Astrocyte of the spinal cord (primary cell): Measurements from ENCODE around the gene LTC4S.

Experiments
- DNase-seq: peaks from one replicate; pipeline ENCODE4 v3.0.0; 2011; ENCODE audit warnings: low read depth, low spot score
- H3K4me3 ChIP-seq: 2 replicates; pipeline ENCODE4 v1.5.1; 2011; ENCODE audit warnings: low read depth, mild to moderate bottlenecking, low read length, moderate library complexity
- in situ Hi-C: cut with HindIII; loops from 2 replicates; pipeline ENCODE4 v1.10.0; 2017; ENCODE audit warnings: low sequenced_read_pairs
- TF ChIP-seq, protein P1 (sequence below): IDR thresholded peaks from 2 replicates; pipeline ENCODE4 v1.5.1; 2012; ENCODE audit warnings: low read depth, mild to moderate bottlenecking, low read length, inconsistent platforms

The LTC4S gene

GRCh38 chr5:179798771-179799643 is 5.2 kb downstream of the LTC4S start:
- H3K4me3 ChIP-seq: no peak overlapping the region
- DNase-seq: no peak
- in situ Hi-C loops: no loop called here
- TF ChIP-seq, protein P1, sequence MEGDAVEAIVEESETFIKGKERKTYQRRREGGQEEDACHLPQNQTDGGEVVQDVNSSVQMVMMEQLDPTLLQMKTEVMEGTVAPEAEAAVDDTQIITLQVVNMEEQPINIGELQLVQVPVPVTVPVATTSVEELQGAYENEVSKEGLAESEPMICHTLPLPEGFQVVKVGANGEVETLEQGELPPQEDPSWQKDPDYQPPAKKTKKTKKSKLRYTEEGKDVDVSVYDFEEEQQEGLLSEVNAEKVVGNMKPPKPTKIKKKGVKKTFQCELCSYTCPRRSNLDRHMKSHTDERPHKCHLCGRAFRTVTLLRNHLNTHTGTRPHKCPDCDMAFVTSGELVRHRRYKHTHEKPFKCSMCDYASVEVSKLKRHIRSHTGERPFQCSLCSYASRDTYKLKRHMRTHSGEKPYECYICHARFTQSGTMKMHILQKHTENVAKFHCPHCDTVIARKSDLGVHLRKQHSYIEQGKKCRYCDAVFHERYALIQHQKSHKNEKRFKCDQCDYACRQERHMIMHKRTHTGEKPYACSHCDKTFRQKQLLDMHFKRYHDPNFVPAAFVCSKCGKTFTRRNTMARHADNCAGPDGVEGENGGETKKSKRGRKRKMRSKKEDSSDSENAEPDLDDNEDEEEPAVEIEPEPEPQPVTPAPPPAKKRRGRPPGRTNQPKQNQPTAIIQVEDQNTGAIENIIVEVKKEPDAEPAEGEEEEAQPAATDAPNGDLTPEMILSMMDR: no peak

GRCh38 chr5:179799644-179799973 is 5.8 kb downstream of the LTC4S start:
- no peak overlapping the region for H3K4me3 ChIP-seq
- DNase-seq: no peak
- in situ Hi-C loops: no loop called here
- TF ChIP-seq, protein P1: no peak

DNA sequence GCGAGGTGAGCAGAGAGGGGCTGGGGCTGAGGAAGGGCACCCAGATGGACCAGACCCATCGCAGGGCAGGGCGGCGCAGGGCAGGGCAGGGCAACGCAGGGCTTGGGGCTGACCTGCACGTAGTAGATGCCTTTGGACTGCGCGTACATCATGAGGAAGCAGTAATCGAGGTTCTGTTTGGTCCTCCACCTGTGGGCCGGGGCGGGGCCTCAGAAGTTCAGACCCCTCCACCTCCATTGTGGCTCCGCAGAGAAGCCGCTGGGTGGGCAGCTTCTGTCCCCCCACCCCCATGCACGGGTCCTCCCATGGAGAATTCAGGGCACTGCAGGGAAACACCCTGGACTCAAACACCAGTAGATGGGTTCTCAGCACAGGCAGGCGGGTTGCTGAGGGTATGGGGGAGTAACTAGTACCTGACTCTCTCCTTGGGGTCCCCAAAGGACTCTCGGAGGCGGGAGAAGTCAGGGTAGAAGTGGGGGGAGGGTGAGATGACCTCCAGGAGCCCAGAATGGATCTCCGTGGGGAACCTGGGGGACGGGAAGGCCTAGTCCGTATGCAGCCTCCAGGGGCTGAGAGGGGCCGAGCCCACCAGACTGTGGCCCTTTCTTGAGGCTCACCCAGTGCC is 6.4 kb downstream of the LTC4S start:
- H3K4me3 ChIP-seq: no peak overlapping the region
- TF ChIP-seq, protein P1: no peak
- in situ Hi-C loops: no loop called here
- no peak for DNase-seq

DNA sequence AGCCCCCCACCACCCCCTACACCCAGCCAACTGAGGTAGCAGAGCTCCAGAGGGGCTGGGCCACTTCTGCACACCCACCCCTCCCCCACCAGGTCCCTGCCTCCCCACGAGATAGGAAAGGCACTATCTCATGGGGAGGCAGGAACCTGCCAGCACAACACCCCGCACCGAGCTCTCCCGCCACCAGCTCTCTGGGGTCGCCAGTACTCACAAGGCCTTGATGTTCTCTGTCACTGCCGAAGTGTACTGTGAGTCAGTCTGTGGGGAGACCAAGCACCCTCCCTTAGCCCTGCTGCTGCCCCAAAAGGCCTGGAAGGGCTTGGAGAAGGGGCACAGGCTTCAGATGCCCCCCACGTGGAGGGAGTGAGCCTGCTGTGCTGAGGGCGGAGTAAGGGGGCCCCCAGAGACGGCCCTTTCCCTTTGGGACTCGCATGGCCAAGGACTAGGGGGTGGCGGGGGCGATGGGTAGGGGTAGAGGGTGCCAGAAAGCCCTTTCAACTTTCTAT is 7.0 kb downstream of the LTC4S start:
- in situ Hi-C loops: no loop called here
- no peak overlapping the region for H3K4me3 ChIP-seq
- TF ChIP-seq, protein P1: no peak
- no peak for DNase-seq

DNA sequence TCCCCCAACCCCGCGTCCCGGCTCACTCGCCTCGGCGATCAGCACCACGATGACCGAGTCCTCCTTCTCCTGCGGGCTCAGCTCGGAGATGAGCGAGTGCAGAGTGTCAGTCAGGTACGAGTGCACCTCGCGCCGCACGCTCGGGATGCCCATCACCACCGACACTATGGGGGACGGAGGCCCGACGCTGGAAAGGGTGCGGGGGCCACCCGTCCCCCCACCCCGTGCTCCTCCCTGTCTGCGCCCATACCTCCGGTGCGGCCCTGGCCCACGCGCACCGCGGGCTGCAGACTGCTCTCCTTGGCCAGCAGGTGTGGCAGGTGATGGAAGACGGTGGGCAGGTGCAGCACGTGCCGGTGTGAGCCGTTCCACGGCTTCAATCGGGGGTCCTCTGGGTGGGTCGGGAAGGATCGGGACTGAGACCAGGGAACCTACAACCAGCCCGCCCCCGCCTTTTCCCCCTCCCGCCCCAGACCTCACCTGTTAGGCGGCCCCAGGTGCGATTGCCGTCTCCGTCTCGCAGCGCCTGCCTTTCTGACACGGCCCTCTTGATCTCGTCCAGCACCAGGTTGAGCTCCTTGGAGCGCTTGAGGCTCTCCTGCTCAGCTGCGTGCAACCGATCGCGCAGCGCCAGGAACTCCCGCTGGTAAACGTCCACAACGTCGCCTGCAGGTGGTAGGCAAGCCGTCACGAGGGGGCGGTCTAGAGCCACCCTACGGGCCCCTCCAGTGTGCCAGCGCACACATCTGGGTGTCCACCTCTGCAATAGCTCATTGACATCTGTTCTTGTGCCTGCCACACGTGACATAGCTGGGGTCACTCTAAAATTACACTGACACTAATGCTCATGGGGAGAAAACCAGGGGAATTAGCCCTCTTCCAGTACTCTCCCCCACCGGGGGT is 7.8 kb downstream of the LTC4S start:
- in situ Hi-C loops: no loop called here
- no peak overlapping the region for H3K4me3 ChIP-seq
- DNase-seq: peak; percentile 42
- TF ChIP-seq, protein P1: peak; percentile 64

DNA sequence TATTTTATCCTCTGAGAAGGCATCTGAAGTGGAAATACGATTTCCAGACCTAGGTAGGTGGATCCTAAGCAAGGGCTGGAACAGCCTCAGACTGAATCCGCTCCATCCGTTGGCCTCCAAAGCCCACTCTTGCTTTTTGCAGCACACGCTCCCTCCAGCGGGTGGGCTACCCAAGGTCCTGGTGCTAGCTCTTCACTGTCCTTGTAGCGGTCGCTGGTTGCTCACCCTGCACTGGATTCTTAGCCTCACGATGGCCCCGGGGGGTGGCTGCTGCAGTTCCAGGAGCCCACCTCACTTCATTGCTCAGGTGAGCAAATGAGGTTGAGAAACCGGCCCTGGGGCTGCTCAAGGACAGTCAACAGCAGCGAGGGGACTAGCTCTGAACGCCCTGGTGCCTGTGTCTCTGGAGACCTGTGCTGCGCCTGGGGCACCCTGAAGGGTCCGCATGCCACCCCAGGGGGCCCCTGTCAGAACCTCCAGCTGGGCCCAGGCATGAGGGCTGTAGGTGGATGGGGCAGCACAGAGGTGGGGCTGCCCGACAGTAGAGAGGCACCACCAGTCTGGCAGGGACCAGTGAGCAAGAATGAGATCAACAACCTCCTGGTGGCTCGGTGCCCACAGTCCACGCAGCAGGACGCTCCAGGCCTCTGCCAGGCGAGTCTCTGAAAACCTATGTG is 8.6 kb downstream of the LTC4S start:
- no peak for DNase-seq
- in situ Hi-C loops: no loop called here
- TF ChIP-seq, protein P1: no peak
- no peak overlapping the region for H3K4me3 ChIP-seq
